Measurements from ENCODE around the gene CCDC18. TPM values are rescaled to one million over a fixed set of nuclear protein-coding genes. Genes with fewer than 3 reads are reported as not detected.
A peak's percentile ranks its signal among the peaks of the same experiment; 100 is the strongest.

CCDC18 gene
- total RNA-seq, 1 donor from 2014 or later: 3.4 TPM

- Histone ChIP-seq H3K36me3 (peaks cover 15% of the 10 kb centered on the region), H3K4me3 (no peak overlapping the region), H3K27me3 (ENCODE audit: low read depth) (no peaks in the 10 kb centered on the region), H3K4me1 (no peaks in the 10 kb centered on the region), H3K9me3 (replicated peaks) (peaks cover 14% of the 10 kb centered on the region), H3K27ac (replicated peaks) (peak overlapping the region; percentile 66)
- no peak for DNase-seq
- TF ChIP-seq, protein P1, sequence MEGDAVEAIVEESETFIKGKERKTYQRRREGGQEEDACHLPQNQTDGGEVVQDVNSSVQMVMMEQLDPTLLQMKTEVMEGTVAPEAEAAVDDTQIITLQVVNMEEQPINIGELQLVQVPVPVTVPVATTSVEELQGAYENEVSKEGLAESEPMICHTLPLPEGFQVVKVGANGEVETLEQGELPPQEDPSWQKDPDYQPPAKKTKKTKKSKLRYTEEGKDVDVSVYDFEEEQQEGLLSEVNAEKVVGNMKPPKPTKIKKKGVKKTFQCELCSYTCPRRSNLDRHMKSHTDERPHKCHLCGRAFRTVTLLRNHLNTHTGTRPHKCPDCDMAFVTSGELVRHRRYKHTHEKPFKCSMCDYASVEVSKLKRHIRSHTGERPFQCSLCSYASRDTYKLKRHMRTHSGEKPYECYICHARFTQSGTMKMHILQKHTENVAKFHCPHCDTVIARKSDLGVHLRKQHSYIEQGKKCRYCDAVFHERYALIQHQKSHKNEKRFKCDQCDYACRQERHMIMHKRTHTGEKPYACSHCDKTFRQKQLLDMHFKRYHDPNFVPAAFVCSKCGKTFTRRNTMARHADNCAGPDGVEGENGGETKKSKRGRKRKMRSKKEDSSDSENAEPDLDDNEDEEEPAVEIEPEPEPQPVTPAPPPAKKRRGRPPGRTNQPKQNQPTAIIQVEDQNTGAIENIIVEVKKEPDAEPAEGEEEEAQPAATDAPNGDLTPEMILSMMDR (IDR thresholded peaks at IDR 0.05; ENCODE audit: borderline replicate concordance): no peak
- intact Hi-C loops (cut with micrococcal nuclease): no loop called here
Measured at GRCh38 chr1:93244298-93245069, 64.0 kb downstream of the CCDC18 start.

- Histone ChIP-seq H3K4me1 (no peaks in the 10 kb centered on the region), H3K9me3 (replicated peaks) (peaks cover 20% of the 10 kb centered on the region), H3K27me3 (ENCODE audit: low read depth) (no peaks in the 10 kb centered on the region), H3K36me3 (peaks cover 6% of the 10 kb centered on the region), H3K4me3 (no peak overlapping the region), H3K27ac (replicated peaks) (no peak overlapping the region)
- no peak for DNase-seq
- TF ChIP-seq, protein P1 (IDR thresholded peaks at IDR 0.05; ENCODE audit: borderline replicate concordance): no peak
- intact Hi-C loops (cut with micrococcal nuclease): no loop called here
Measured at GRCh38 chr1:93251966-93252365, 71.4 kb downstream of the CCDC18 start.

- H3K9me3 ChIP-seq (replicated peaks): peaks cover 20% of the 10 kb centered on the region
- H3K4me3 ChIP-seq: no peak overlapping the region
- H3K4me1 ChIP-seq: no peaks in the 10 kb centered on the region
- DNase-seq: no peak
- TF ChIP-seq, protein P1 (IDR thresholded peaks at IDR 0.05; ENCODE audit: borderline replicate concordance): no peak
- intact Hi-C loops (cut with micrococcal nuclease): no loop called here
- no peaks in the 10 kb centered on the region for H3K27me3 ChIP-seq (ENCODE audit: low read depth)
- peaks cover 6% of the 10 kb centered on the region for H3K36me3 ChIP-seq
- no peak overlapping the region for H3K27ac ChIP-seq (replicated peaks)
Measured at GRCh38 chr1:93252598-93252997, 72.1 kb downstream of the CCDC18 start.

GRCh38 chr1:93253516-93253915, 73.0 kb downstream of the CCDC18 start:
- no peaks in the 10 kb centered on the region for H3K27me3 ChIP-seq (ENCODE audit: low read depth)
- H3K4me3 ChIP-seq: no peak overlapping the region
- H3K4me1 ChIP-seq: no peaks in the 10 kb centered on the region
- intact Hi-C loops (cut with micrococcal nuclease): no loop called here
- H3K9me3 ChIP-seq (replicated peaks): peaks cover 20% of the 10 kb centered on the region
- TF ChIP-seq, protein P1 (IDR thresholded peaks at IDR 0.05; ENCODE audit: borderline replicate concordance): no peak
- no peak for DNase-seq
- peaks cover 6% of the 10 kb centered on the region for H3K36me3 ChIP-seq
- H3K27ac ChIP-seq (replicated peaks): no peak overlapping the region

- intact Hi-C loops (cut with micrococcal nuclease): no loop called here
- Histone ChIP-seq H3K4me1 (no peaks in the 10 kb centered on the region), H3K36me3 (peaks cover 6% of the 10 kb centered on the region), H3K27me3 (ENCODE audit: low read depth) (no peaks in the 10 kb centered on the region), H3K4me3 (no peak overlapping the region), H3K9me3 (replicated peaks) (peaks cover 20% of the 10 kb centered on the region), H3K27ac (replicated peaks) (no peak overlapping the region)
- TF ChIP-seq, protein P1 (IDR thresholded peaks at IDR 0.05; ENCODE audit: borderline replicate concordance): no peak
- DNase-seq: no peak
Measured at GRCh38 chr1:93255222-93256079, 74.9 kb downstream of the CCDC18 start.

All from left ventricle myocardium inferior (tissue), 1 donor.